ENCODE measurements around the gene AQP5.

GRCh38 chr12:49942512-49942893 lies 19.2 kb upstream of the AQP5 start:
- TF ChIP-seq CTCF (IDR thresholded peaks at IDR 0.05; ENCODE audit: insufficient read depth, low read length), result no peak
- TF ChIP-seq GABPA (IDR thresholded peaks at IDR 0.05; ENCODE audit: low read depth), result no peak
- TF ChIP-seq SPI1 (IDR thresholded peaks at IDR 0.05; ENCODE audit: borderline replicate concordance, low read depth), result no peak
- TF ChIP-seq POLR2AphosphoS5 (IDR thresholded peaks at IDR 0.05; ENCODE audit: low read depth), result no peak
- TF ChIP-seq, protein P1, sequence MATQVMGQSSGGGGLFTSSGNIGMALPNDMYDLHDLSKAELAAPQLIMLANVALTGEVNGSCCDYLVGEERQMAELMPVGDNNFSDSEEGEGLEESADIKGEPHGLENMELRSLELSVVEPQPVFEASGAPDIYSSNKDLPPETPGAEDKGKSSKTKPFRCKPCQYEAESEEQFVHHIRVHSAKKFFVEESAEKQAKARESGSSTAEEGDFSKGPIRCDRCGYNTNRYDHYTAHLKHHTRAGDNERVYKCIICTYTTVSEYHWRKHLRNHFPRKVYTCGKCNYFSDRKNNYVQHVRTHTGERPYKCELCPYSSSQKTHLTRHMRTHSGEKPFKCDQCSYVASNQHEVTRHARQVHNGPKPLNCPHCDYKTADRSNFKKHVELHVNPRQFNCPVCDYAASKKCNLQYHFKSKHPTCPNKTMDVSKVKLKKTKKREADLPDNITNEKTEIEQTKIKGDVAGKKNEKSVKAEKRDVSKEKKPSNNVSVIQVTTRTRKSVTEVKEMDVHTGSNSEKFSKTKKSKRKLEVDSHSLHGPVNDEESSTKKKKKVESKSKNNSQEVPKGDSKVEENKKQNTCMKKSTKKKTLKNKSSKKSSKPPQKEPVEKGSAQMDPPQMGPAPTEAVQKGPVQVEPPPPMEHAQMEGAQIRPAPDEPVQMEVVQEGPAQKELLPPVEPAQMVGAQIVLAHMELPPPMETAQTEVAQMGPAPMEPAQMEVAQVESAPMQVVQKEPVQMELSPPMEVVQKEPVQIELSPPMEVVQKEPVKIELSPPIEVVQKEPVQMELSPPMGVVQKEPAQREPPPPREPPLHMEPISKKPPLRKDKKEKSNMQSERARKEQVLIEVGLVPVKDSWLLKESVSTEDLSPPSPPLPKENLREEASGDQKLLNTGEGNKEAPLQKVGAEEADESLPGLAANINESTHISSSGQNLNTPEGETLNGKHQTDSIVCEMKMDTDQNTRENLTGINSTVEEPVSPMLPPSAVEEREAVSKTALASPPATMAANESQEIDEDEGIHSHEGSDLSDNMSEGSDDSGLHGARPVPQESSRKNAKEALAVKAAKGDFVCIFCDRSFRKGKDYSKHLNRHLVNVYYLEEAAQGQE (IDR thresholded peaks at IDR 0.05; ENCODE audit: insufficient replicate concordance, low read depth), result no peak

All from HL-60 (cell line).